Measurements from ENCODE around the gene COL27A1.
"Not testable (repeated sequence)": the region's sequence is repeated elsewhere in the genome, so short reads cannot be mapped to it uniquely, and the experiment has no call there.

The COL27A1 gene

DNA sequence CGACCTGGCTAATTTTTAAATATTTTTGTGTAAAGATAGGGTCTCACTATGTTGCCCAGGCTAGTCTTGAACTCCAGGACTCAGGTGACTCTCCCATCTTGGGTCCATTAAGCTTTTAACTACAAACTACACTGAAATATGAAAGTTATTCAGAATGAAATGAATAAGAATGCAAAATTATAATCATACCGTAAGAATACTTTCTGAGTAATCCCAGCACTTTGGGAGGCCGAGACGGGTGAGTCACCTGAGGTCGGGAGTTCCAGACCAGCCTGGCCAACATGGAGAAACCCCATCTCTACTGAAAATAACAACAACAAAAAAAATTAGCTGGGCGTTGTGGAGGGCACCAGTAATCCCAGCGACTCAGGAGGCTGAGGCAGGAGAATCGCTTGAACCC lies 166.4 kb downstream of the COL27A1 start:
- TF ChIP-seq FOXP2 (optimal IDR thresholded peaks at IDR 0.05; ENCODE audit: borderline replicate concordance, extremely low read depth, extremely low read length, insufficient read depth) (no peak), TAF1 (IDR thresholded peaks at IDR 0.05; ENCODE audit: borderline replicate concordance, insufficient read depth, low read length) (no peak), POLR2AphosphoS5 (IDR thresholded peaks at IDR 0.05; ENCODE audit: low read depth, low read length) (no peak), SIN3A (IDR thresholded peaks at IDR 0.05; ENCODE audit: borderline replicate concordance, insufficient read depth, low read length) (no peak), REST (IDR thresholded peaks at IDR 0.05; ENCODE audit: insufficient read depth in 1 of 2, low read depth in 2 of 2, low read length in 2 of 2) (no peak)

- TF ChIP-seq SIN3A (IDR thresholded peaks at IDR 0.05; ENCODE audit: borderline replicate concordance, insufficient read depth, low read length); REST (IDR thresholded peaks at IDR 0.05; ENCODE audit: insufficient read depth in 1 of 2, low read depth in 2 of 2, low read length in 2 of 2); TAF1 (IDR thresholded peaks at IDR 0.05; ENCODE audit: borderline replicate concordance, insufficient read depth, low read length): not testable (repeated sequence)
Observed at GRCh38 chr9:114322831-114323531, 167.6 kb downstream of the COL27A1 start, which contains the start of gene ORM1. Gene ORM1 (plus strand): TSS chr9:114323098. CDS start chr9:114323134, 36 bp downstream.

DNA sequence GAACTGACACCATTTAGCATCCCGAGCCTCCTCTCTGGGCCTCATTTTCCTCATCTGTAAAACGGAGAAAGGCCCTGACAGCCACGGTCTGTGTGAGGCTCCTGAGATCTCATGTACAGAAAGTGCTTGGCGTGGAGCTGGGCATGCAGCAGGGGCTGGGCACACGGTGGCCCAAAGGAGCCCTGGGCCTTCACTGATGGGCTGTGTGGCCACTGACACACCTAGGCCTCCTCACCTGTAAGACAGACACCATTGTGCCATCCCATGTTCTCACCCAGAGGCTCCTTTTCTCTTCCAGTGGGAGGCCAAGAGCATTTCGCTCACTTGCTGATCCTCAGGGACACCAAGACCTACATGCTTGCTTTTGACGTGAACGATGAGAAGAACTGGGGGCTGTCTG lies 169.2 kb downstream of the COL27A1 start:
- TF ChIP-seq POLR2AphosphoS5 (IDR thresholded peaks at IDR 0.05; ENCODE audit: low read depth, low read length) (no peak), SIN3A (IDR thresholded peaks at IDR 0.05; ENCODE audit: borderline replicate concordance, insufficient read depth, low read length) (no peak), REST (IDR thresholded peaks at IDR 0.05; ENCODE audit: insufficient read depth in 1 of 2, low read depth in 2 of 2, low read length in 2 of 2) (no peak), FOXP2 (optimal IDR thresholded peaks at IDR 0.05; ENCODE audit: borderline replicate concordance, extremely low read depth, extremely low read length, insufficient read depth) (no peak), TAF1 (IDR thresholded peaks at IDR 0.05; ENCODE audit: borderline replicate concordance, insufficient read depth, low read length) (no peak)

DNA sequence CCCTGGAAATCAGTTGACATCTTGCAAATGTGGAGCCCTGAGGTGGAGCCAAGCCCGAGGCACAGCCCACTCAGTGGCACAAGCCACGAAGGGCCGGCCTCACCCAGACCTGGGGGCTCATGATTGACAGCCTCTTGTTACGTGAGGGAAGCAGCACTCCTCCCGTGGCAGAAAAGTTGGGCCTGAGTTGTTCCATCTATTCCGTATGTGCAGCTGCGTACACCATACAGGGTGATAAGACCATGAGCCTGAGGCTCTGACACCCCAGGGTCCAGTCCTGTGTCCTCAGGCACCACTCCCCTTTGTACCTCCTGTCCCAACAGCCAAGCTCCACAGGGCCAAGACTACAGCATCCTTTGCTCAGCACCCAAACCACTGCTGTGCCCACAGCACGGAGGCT lies 172.4 kb downstream of the COL27A1 start:
- TF ChIP-seq TAF1 (IDR thresholded peaks at IDR 0.05; ENCODE audit: borderline replicate concordance, insufficient read depth, low read length) (no peak), POLR2AphosphoS5 (IDR thresholded peaks at IDR 0.05; ENCODE audit: low read depth, low read length) (no peak), REST (IDR thresholded peaks at IDR 0.05; ENCODE audit: insufficient read depth in 1 of 2, low read depth in 2 of 2, low read length in 2 of 2) (no peak), FOXP2 (optimal IDR thresholded peaks at IDR 0.05; ENCODE audit: borderline replicate concordance, extremely low read depth, extremely low read length, insufficient read depth) (no peak)

DNA sequence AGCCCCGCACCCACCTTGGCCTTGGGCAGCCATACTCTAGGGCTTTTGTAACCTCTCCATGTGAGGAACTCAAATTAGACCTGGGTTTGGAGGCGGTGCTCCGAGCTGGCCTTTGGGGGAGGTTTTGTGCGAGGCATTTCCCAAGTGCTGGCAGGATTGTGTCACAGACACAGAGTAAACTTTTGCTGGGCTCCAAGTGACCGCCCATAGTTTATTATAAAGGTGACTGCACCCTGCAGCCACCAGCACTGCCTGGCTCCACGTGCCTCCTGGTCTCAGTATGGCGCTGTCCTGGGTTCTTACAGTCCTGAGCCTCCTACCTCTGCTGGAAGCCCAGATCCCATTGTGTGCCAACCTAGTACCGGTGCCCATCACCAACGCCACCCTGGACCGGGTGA lies 174.3 kb downstream of the COL27A1 start, which contains the start of gene ORM2:
ORM2 (plus strand) TSS at position 245 of the 398 bp plus-strand sequence; CDS start at position 281, 36 bp downstream.
- not testable (repeated sequence) for TF ChIP-seq TAF1 (IDR thresholded peaks at IDR 0.05; ENCODE audit: borderline replicate concordance, insufficient read depth, low read length); REST (IDR thresholded peaks at IDR 0.05; ENCODE audit: insufficient read depth in 1 of 2, low read depth in 2 of 2, low read length in 2 of 2); POLR2AphosphoS5 (IDR thresholded peaks at IDR 0.05; ENCODE audit: low read depth, low read length)
